GM23338 (cell line): Measurements from ENCODE around the gene GTF3C1. TPM values are rescaled to one million over a fixed set of nuclear protein-coding genes. Genes with fewer than 3 reads are reported as not detected.

Source experiments
- ATAC-seq: fragments of 200-7000 bp; cut with Tn5 transposase; 3 replicates; pipeline ENCODE4 v1.9.1; 2020
- DNase-seq: peaks from one replicate; pipeline ENCODE4 v3.0.0-alpha.2; 2015; ENCODE audit warnings: low spot score
- H2AFZ ChIP-seq: fragments of 200-600 bp; sonication (generic); 2 replicates; pipeline ENCODE4 v1.8.0; 2016; ENCODE audit warnings: antibody characterized with exemption, mild to moderate bottlenecking, moderate library complexity
- H3F3A ChIP-seq: fragments of 200-600 bp; sonication (generic); replicated peaks from 2 replicates; pipeline ENCODE4 v1.8.0; 2017; ENCODE audit warnings: antibody characterized with exemption, mixed run types, low read depth
- H3K27ac ChIP-seq: fragments of 200-600 bp; sonication (generic); 2 replicates; pipeline ENCODE4 v1.6.1; 2016; ENCODE audit warnings: low read depth
- H3K27me3 ChIP-seq: fragments of 200-600 bp; sonication (generic); 2 replicates; pipeline ENCODE4 v1.8.0; 2016; ENCODE audit warnings: mild to moderate bottlenecking, mixed run types, moderate library complexity; ENCODE audit not compliant: insufficient read depth
- H3K36me3 ChIP-seq: fragments of 200-600 bp; sonication (generic); 2 replicates; pipeline ENCODE4 v1.8.0; 2016; ENCODE audit warnings: mild to moderate bottlenecking; ENCODE audit not compliant: insufficient read depth
- H3K4me1 ChIP-seq: fragments of 200-600 bp; sonication (generic); 2 replicates; pipeline ENCODE4 v1.8.0; 2016; ENCODE audit warnings: mild to moderate bottlenecking, moderate library complexity; ENCODE audit not compliant: insufficient read depth
- H3K4me2 ChIP-seq: fragments of 200-600 bp; sonication (generic); 2 replicates; pipeline ENCODE4 v1.7.1; 2017; ENCODE audit warnings: mixed run types
- H3K4me3 ChIP-seq: fragments of 200-600 bp; sonication (generic); 2 replicates; pipeline ENCODE4 v1.6.1; 2016; ENCODE audit warnings: mixed run types
- H3K79me2 ChIP-seq: fragments of 200-600 bp; sonication (generic); replicated peaks from 2 replicates; pipeline ENCODE4 v1.8.0; 2017; ENCODE audit warnings: mild to moderate bottlenecking; ENCODE audit not compliant: insufficient read depth
- H3K9me2 ChIP-seq: fragments of 200-600 bp; sonication (generic); 2 replicates; pipeline ENCODE4 v1.8.0; 2017; ENCODE audit not compliant: insufficient read depth
- H4K20me1 ChIP-seq: fragments of 200-600 bp; sonication (generic); replicated peaks from 2 replicates; pipeline ENCODE4 v1.8.0; 2017; ENCODE audit warnings: mild to moderate bottlenecking; ENCODE audit not compliant: insufficient read depth
- H3K27ac Mint-ChIP-seq: 2 replicates; pipeline ENCODE4 v1.8.0; 2020; ENCODE audit warnings: inconsistent platforms, mild to moderate bottlenecking, moderate library complexity, mixed read lengths
- H3K27me3 Mint-ChIP-seq: 3 replicates; pipeline ENCODE4 v1.8.0; 2022; ENCODE audit warnings: low read depth, mild to moderate bottlenecking, moderate library complexity, mixed read lengths, inconsistent platforms; ENCODE audit not compliant: insufficient read depth, poor library complexity
- H3K36me3 Mint-ChIP-seq: 3 replicates; pipeline ENCODE4 v1.8.0; 2021; ENCODE audit warnings: low read depth, mild to moderate bottlenecking, inconsistent platforms, moderate library complexity, mixed read lengths
- H3K4me1 Mint-ChIP-seq: 3 replicates; pipeline ENCODE4 v1.8.0; 2020; ENCODE audit warnings: mild to moderate bottlenecking, inconsistent platforms, mixed read lengths
- H3K4me3 Mint-ChIP-seq: 3 replicates; pipeline ENCODE4 v1.8.0; 2021; ENCODE audit warnings: moderate library complexity, mild to moderate bottlenecking, inconsistent platforms, mixed read lengths
- H3K9me3 Mint-ChIP-seq: 3 replicates; pipeline ENCODE4 v1.8.0; 2020; ENCODE audit warnings: moderate library complexity, mild to moderate bottlenecking, inconsistent platforms, mixed read lengths
- EZH2 ChIP-seq: fragments of 200-600 bp; sonication (generic); IDR thresholded peaks from one replicate; pipeline ENCODE4 v1.8.0; 2017; ENCODE audit warnings: antibody characterized with exemption, mild to moderate bottlenecking, low read depth; ENCODE audit not compliant: unreplicated experiment
- EZH2phosphoT487 ChIP-seq: fragments of 200-600 bp; sonication (generic); IDR thresholded peaks from one replicate; pipeline ENCODE4 v1.8.1; 2018; ENCODE audit warnings: antibody characterized with exemption; ENCODE audit not compliant: unreplicated experiment
- JUNB ChIP-seq: IDR thresholded peaks from one replicate; pipeline ENCODE4 v1.6.1; 2016; ENCODE audit warnings: antibody characterized with exemption; ENCODE audit not compliant: unreplicated experiment
- NANOG ChIP-seq: IDR thresholded peaks from 2 replicates; pipeline ENCODE4 v1.6.1; 2016; ENCODE audit warnings: antibody characterized with exemption, borderline replicate concordance
- POLR2AphosphoS5 ChIP-seq: IDR thresholded peaks from 2 replicates; pipeline ENCODE4 v1.6.1; 2016; ENCODE audit warnings: antibody characterized with exemption, low read depth
- STAT1 ChIP-seq: IDR thresholded peaks from one replicate; pipeline ENCODE4 v1.6.1; 2016; ENCODE audit warnings: antibody characterized with exemption; ENCODE audit not compliant: unreplicated experiment
- ZNF114 ChIP-seq: fragments of 250-450 bp; sonication (Bioruptor Pico); IDR thresholded peaks from 2 replicates; pipeline ENCODE4 v1.5.0; 2020; ENCODE audit warnings: mild to moderate bottlenecking, moderate library complexity
- ZNF331 ChIP-seq: fragments of 250-450 bp; sonication (Bioruptor Pico); IDR thresholded peaks from 2 replicates; pipeline ENCODE4 v1.5.0; 2020; ENCODE audit warnings: low read depth, mild to moderate bottlenecking, moderate library complexity
- polyA plus RNA-seq: library from polyadenylated mRNA; unstranded; fragments of >200 nt; fragmentation: Nextera tagmentation; extraction: Ambion mirVana; gene quantifications from 2 replicates; pipeline ENCODE4 v1.2.1, GENCODE V29; 2016
- total RNA-seq: library from RNA; depleted of rRNA; stranded (reverse); fragments of >200 nt; shearing (Covaris generic); gene quantifications from 2 replicates; pipeline ENCODE4 v1.2.3, GENCODE V29; 2014
- TF ChIP-seq, protein P1 (sequence below): IDR thresholded peaks from 2 replicates; pipeline ENCODE4 v1.6.1; 2016; ENCODE audit warnings: antibody characterized with exemption
- TF ChIP-seq, protein P2 (sequence below), 2 experiments: fragments of 200-600 bp in 1 of 2; sonication (generic) in 1 of 2; conservative IDR thresholded peaks; 2 replicates each; pipeline versions ENCODE4 v1.5.1 to v1.6.1; 2016 to 2017; ENCODE audit warnings: antibody characterized with exemption in 2 of 2, low read depth in 2 of 2, mild to moderate bottlenecking in 2 of 2, moderate library complexity in 1 of 2
- TF ChIP-seq, protein P3 (sequence below): IDR thresholded peaks from one replicate; pipeline ENCODE4 v1.6.1; 2018; ENCODE audit warnings: antibody characterized with exemption; ENCODE audit not compliant: unreplicated experiment

The GTF3C1 gene
- total and polyA plus RNA-seq, 2 experiments from 2014 or later = 78.5 to 138 TPM

DNA sequence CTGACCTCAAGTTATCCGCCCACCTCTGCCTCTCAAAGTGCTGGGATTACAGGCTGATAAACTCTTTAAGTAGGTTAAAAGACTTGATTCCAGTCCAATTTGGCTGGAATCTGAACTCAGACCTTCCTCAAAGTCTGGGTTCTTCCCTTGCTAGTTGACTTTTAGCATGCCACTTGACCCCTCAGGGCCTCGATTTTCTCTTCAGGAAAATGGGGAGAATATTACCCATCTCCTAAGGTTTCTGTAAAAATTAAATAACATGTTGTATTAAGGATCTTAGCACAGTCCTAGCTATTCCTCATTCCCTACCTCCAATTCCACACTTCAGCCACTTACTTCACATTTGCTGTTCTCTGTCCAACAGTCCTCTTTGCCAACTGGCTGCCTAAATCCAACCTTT lies 1.9 kb downstream of the GTF3C1 start:
- no peak overlapping the region for H3K4me3 Mint-ChIP-seq
- H3K4me2 ChIP-seq = no peak overlapping the region
- H3K27me3 ChIP-seq = no peaks in the 10 kb centered on the region
- no peaks in the 10 kb centered on the region for H3F3A ChIP-seq
- peaks cover 59% of the 10 kb centered on the region for H3K79me2 ChIP-seq
- no peak for TF ChIP-seq POLR2AphosphoS5
- TF ChIP-seq, protein P1, sequence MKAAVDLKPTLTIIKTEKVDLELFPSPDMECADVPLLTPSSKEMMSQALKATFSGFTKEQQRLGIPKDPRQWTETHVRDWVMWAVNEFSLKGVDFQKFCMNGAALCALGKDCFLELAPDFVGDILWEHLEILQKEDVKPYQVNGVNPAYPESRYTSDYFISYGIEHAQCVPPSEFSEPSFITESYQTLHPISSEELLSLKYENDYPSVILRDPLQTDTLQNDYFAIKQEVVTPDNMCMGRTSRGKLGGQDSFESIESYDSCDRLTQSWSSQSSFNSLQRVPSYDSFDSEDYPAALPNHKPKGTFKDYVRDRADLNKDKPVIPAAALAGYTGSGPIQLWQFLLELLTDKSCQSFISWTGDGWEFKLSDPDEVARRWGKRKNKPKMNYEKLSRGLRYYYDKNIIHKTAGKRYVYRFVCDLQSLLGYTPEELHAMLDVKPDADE = no peak
- no peak for TF ChIP-seq EZH2phosphoT487
- TF ChIP-seq EZH2 = no peak
- TF ChIP-seq NANOG = no peak
- TF ChIP-seq, protein P2, sequence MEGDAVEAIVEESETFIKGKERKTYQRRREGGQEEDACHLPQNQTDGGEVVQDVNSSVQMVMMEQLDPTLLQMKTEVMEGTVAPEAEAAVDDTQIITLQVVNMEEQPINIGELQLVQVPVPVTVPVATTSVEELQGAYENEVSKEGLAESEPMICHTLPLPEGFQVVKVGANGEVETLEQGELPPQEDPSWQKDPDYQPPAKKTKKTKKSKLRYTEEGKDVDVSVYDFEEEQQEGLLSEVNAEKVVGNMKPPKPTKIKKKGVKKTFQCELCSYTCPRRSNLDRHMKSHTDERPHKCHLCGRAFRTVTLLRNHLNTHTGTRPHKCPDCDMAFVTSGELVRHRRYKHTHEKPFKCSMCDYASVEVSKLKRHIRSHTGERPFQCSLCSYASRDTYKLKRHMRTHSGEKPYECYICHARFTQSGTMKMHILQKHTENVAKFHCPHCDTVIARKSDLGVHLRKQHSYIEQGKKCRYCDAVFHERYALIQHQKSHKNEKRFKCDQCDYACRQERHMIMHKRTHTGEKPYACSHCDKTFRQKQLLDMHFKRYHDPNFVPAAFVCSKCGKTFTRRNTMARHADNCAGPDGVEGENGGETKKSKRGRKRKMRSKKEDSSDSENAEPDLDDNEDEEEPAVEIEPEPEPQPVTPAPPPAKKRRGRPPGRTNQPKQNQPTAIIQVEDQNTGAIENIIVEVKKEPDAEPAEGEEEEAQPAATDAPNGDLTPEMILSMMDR (conservative IDR thresholded peaks at IDR 0.05; ENCODE audit: low read depth in 2 of 2) = no peak
- TF ChIP-seq ZNF114 (CRISPR knock-in tag) = no peak
- no peak for TF ChIP-seq STAT1
- TF ChIP-seq, protein P3, sequence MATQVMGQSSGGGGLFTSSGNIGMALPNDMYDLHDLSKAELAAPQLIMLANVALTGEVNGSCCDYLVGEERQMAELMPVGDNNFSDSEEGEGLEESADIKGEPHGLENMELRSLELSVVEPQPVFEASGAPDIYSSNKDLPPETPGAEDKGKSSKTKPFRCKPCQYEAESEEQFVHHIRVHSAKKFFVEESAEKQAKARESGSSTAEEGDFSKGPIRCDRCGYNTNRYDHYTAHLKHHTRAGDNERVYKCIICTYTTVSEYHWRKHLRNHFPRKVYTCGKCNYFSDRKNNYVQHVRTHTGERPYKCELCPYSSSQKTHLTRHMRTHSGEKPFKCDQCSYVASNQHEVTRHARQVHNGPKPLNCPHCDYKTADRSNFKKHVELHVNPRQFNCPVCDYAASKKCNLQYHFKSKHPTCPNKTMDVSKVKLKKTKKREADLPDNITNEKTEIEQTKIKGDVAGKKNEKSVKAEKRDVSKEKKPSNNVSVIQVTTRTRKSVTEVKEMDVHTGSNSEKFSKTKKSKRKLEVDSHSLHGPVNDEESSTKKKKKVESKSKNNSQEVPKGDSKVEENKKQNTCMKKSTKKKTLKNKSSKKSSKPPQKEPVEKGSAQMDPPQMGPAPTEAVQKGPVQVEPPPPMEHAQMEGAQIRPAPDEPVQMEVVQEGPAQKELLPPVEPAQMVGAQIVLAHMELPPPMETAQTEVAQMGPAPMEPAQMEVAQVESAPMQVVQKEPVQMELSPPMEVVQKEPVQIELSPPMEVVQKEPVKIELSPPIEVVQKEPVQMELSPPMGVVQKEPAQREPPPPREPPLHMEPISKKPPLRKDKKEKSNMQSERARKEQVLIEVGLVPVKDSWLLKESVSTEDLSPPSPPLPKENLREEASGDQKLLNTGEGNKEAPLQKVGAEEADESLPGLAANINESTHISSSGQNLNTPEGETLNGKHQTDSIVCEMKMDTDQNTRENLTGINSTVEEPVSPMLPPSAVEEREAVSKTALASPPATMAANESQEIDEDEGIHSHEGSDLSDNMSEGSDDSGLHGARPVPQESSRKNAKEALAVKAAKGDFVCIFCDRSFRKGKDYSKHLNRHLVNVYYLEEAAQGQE = no peak
- TF ChIP-seq JUNB = no peak
- peaks cover 8% of the 10 kb centered on the region; the same call in 2 of the 3 replicates for H3K4me1 Mint-ChIP-seq
- H3K36me3 Mint-ChIP-seq = peaks cover 28% of the 10 kb centered on the region
- H4K20me1 ChIP-seq = peaks cover 35% of the 10 kb centered on the region
- H3K27ac ChIP-seq = no peak overlapping the region
- no peaks in the 10 kb centered on the region; the same call in 2 of the 3 replicates for H3K9me3 Mint-ChIP-seq
- no peak overlapping the region for H3K4me3 ChIP-seq
- H2AFZ ChIP-seq = no peak overlapping the region
- no peak overlapping the region for H3K27ac Mint-ChIP-seq
- peaks cover 5% of the 10 kb centered on the region for H3K27me3 Mint-ChIP-seq
- DNase-seq = no peak
- ATAC-seq = no peak
- peaks cover 8% of the 10 kb centered on the region for H3K4me1 ChIP-seq
- H3K9me2 ChIP-seq = no peaks in the 10 kb centered on the region
- peaks cover 11% of the 10 kb centered on the region for H3K36me3 ChIP-seq

DNA sequence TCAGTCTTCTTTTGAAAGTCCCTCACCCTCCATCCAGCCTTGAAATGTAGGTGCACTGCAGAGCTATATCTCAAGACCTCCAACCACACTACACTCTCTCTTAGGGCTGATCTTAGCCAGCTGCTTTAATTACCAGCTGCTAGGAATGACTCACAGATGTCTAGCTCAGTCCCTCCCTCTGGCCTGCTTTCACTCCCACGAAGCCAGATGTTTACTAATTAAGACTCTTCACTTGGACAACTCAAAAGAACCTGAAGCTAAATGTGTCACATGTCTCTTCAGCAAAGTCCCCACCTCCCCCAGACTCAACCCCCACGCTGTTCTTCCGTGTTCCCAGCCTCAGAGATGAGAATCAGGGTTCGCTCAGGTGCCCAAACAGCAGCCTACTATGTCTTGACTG lies 2.6 kb downstream of the GTF3C1 start:
- ATAC-seq (no peak), DNase-seq (no peak)
- no peak overlapping the region for H3K27ac ChIP-seq
- H2AFZ ChIP-seq = no peak overlapping the region
- peaks cover 35% of the 10 kb centered on the region for H4K20me1 ChIP-seq
- H3K27ac Mint-ChIP-seq = peak overlapping the region; percentile 19
- H3K36me3 Mint-ChIP-seq = peaks cover 35% of the 10 kb centered on the region
- H3K4me1 ChIP-seq = peaks cover 8% of the 10 kb centered on the region
- H3K4me3 Mint-ChIP-seq = no peak overlapping the region
- H3F3A ChIP-seq = no peaks in the 10 kb centered on the region
- peaks cover 8% of the 10 kb centered on the region; the same call in 2 of the 3 replicates for H3K4me1 Mint-ChIP-seq
- H3K79me2 ChIP-seq = peaks cover 57% of the 10 kb centered on the region
- H3K9me2 ChIP-seq = no peaks in the 10 kb centered on the region
- H3K36me3 ChIP-seq = peaks cover 17% of the 10 kb centered on the region
- H3K4me2 ChIP-seq = no peak overlapping the region
- no peaks in the 10 kb centered on the region; the same call in 2 of the 3 replicates for H3K9me3 Mint-ChIP-seq
- no peaks in the 10 kb centered on the region for H3K27me3 ChIP-seq
- peaks cover 5% of the 10 kb centered on the region for H3K27me3 Mint-ChIP-seq
- no peak overlapping the region for H3K4me3 ChIP-seq
- TF ChIP-seq ZNF331 (CRISPR knock-in tag) (no peak), NANOG (no peak)
- TF ChIP-seq, protein P1 = no peak
